Measurements from ENCODE around the gene SNAPC2. TPM values are rescaled to one million over a fixed set of nuclear protein-coding genes. Genes with fewer than 3 reads are reported as not detected.

SNAPC2 gene
- total and polyA plus RNA-seq, 2 donors (not counting 1 experiment from before 2014, with no cell fraction given): 19.9 to 21.7 TPM

GRCh38 chr19:7900931-7901330 lies 19.2 kb upstream of the SNAPC2 start:
- peaks cover 18% of the 10 kb centered on the region for H4K20me1 ChIP-seq (ENCODE audit: control insufficient read depth, insufficient read depth, low read length, poor library complexity, severe bottlenecking)
- peaks cover 3% of the 10 kb centered on the region for H3K27me3 Mint-ChIP-seq
- no peak overlapping the region for H2AFZ ChIP-seq (ENCODE audit: insufficient read depth, low read depth, low read length, poor library complexity, severe bottlenecking)
- TF ChIP-seq EZH2 (IDR thresholded peaks at IDR 0.05; ENCODE audit: borderline replicate concordance, insufficient read depth, low read depth, low read length, poor library complexity, severe bottlenecking): no peak
- TF ChIP-seq CTCF (IDR thresholded peaks at IDR 0.05): no peak
- no peak overlapping the region for H3K27ac Mint-ChIP-seq
- H3K4me1 Mint-ChIP-seq: peaks cover 28% of the 10 kb centered on the region
- peaks cover 27% of the 10 kb centered on the region for H3K79me2 ChIP-seq (ENCODE audit: control insufficient read depth, insufficient read depth, low read length)
- peaks cover 0 to 5% of the 10 kb centered on the region in 2 experiments for H3K36me3 ChIP-seq (replicated peaks in 1 of 2; ENCODE audit: control extremely low read depth in 1 of 2, control insufficient read depth in 1 of 2, extremely low read depth in 1 of 2, insufficient read depth in 2 of 2, low read length in 1 of 2)
- intact Hi-C loops (cut with micrococcal nuclease): no loop called here
- ChIA-PET CTCF (interaction anchor here (1.0 to 1.8 kb wide), 3 partner anchors 25 to 102 kb away, joined by 4 read pairs; no protein-coding TSS in a partner anchor), POLR2A (no interaction called here)
- no peak for DNase-seq
- peaks cover 0 to 7% (median 0%) of the 10 kb centered on the region in 3 donors for H3K9me3 ChIP-seq (ENCODE audit: control extremely low read depth in 1 of 3, control insufficient read depth in 2 of 3, insufficient read depth in 1 of 3, low read length in 2 of 3)
- no peak overlapping the region for H3K27ac ChIP-seq (ENCODE audit: low read length in 2 of 2)
- H3K4me1 ChIP-seq (ENCODE audit: control insufficient read depth in 2 of 2, insufficient read depth in 2 of 2, low read length in 2 of 2): peaks cover 20 to 21% of the 10 kb centered on the region in 2 donors
- H3K9ac ChIP-seq (ENCODE audit: low read length): no peak overlapping the region
- no peak overlapping the region for H3K4me3 ChIP-seq (ENCODE audit: control extremely low read depth in 1 of 5, extremely low read depth in 1 of 5, insufficient read depth in 1 of 5, low read depth in 2 of 5, low read length in 4 of 5)
- WGBS (ENCODE audit: insufficient coverage): 100% methylated on average over 2 of the region's 3 CpGs
- no peaks in the 10 kb centered on the region for H3K27me3 ChIP-seq (replicated peaks in 1 of 4; ENCODE audit: control extremely low read depth in 1 of 4, control insufficient read depth in 3 of 4, insufficient read depth in 4 of 4, low read length in 3 of 4)
- ATAC-seq (ENCODE audit: low read depth): no peak
- H3K4me3 Mint-ChIP-seq: no peak overlapping the region
- H3K9me3 Mint-ChIP-seq (ENCODE audit: insufficient read depth): no peaks in the 10 kb centered on the region
- no peak overlapping the region for H3K4me2 ChIP-seq (replicated peaks; ENCODE audit: low read depth, low read length, poor library complexity, severe bottlenecking)

- H3K27me3 Mint-ChIP-seq: peaks cover 3% of the 10 kb centered on the region
- H3K9me3 Mint-ChIP-seq (ENCODE audit: insufficient read depth): no peaks in the 10 kb centered on the region
- Histone ChIP-seq H3K9ac (ENCODE audit: low read length) (no peak overlapping the region), H4K20me1 (ENCODE audit: control insufficient read depth, insufficient read depth, low read length, poor library complexity, severe bottlenecking) (peaks cover 23% of the 10 kb centered on the region), H2AFZ (ENCODE audit: insufficient read depth, low read depth, low read length, poor library complexity, severe bottlenecking) (no peak overlapping the region), H3K36me3 (replicated peaks in 1 of 2; ENCODE audit: control extremely low read depth in 1 of 2, control insufficient read depth in 1 of 2, extremely low read depth in 1 of 2, insufficient read depth in 2 of 2, low read length in 1 of 2) (peaks cover 0 to 9% of the 10 kb centered on the region in 2 experiments), H3K27me3 (replicated peaks in 1 of 4; ENCODE audit: control extremely low read depth in 1 of 4, control insufficient read depth in 3 of 4, insufficient read depth in 4 of 4, low read length in 3 of 4) (no peaks in the 10 kb centered on the region), H3K4me2 (replicated peaks; ENCODE audit: low read depth, low read length, poor library complexity, severe bottlenecking) (no peak overlapping the region), H3K27ac (ENCODE audit: low read length in 2 of 2) (no peak overlapping the region), H3K4me1 (ENCODE audit: control insufficient read depth in 2 of 2, insufficient read depth in 2 of 2, low read length in 2 of 2) (peaks cover 20 to 21% of the 10 kb centered on the region in 2 donors), H3K9me3 (ENCODE audit: control extremely low read depth in 1 of 3, control insufficient read depth in 2 of 3, insufficient read depth in 1 of 3, low read length in 2 of 3) (peaks cover 0 to 7% (median 0%) of the 10 kb centered on the region in 3 donors), H3K4me3 (ENCODE audit: control extremely low read depth in 1 of 5, extremely low read depth in 1 of 5, insufficient read depth in 1 of 5, low read depth in 2 of 5, low read length in 4 of 5) (no peak overlapping the region), H3K79me2 (ENCODE audit: control insufficient read depth, insufficient read depth, low read length) (peaks cover 31% of the 10 kb centered on the region)
- ATAC-seq (ENCODE audit: low read depth) (no peak), DNase-seq (no peak)
- WGBS (ENCODE audit: insufficient coverage): no CpG with 5 or more reads among the region's 7 CpGs
- intact Hi-C loops (cut with micrococcal nuclease): no loop called here
- TF ChIP-seq CTCF (IDR thresholded peaks at IDR 0.05): no peak
- TF ChIP-seq EZH2 (IDR thresholded peaks at IDR 0.05; ENCODE audit: borderline replicate concordance, insufficient read depth, low read depth, low read length, poor library complexity, severe bottlenecking): no peak
- ChIA-PET CTCF (interaction anchor here (1.0 to 1.8 kb wide), 2 partner anchors 32 to 102 kb away, joined by 4 read pairs; no protein-coding TSS in a partner anchor), POLR2A (interaction anchor here (0.7 kb wide), 1 partner anchor 549 kb away, joined by 4 read pairs; no protein-coding TSS in a partner anchor)
- H3K4me3 Mint-ChIP-seq: peak overlapping the region; percentile 49
- H3K4me1 Mint-ChIP-seq: peaks cover 29% of the 10 kb centered on the region
- H3K27ac Mint-ChIP-seq: no peak overlapping the region
Measured at GRCh38 chr19:7901337-7901736, 18.8 kb upstream of the SNAPC2 start.
